ENCODE results near the gene QRICH1. TPM values are rescaled to one million over a fixed set of nuclear protein-coding genes. Genes with fewer than 3 reads are reported as not detected.
A peak's percentile ranks its signal among the peaks of the same experiment; 100 is the strongest.

QRICH1 gene
- total RNA-seq, 1 experiment from 2014 or later, result 57.3 TPM

- CTCF ChIA-PET, result no interaction called here
- H3K36me3 ChIP-seq (ENCODE audit: insufficient read depth, low read length, poor library complexity, severe bottlenecking), result no peaks in the 10 kb centered on the region
- H3K9me3 ChIP-seq (ENCODE audit: low read depth, low read length, poor library complexity, severe bottlenecking), result no peaks in the 10 kb centered on the region
- TF ChIP-seq EZH2 (IDR thresholded peaks at IDR 0.05; ENCODE audit: borderline replicate concordance, low read depth, low read length, poor library complexity, severe bottlenecking) (no peak), CTCF (conservative IDR thresholded peaks at IDR 0.05; ENCODE audit: low read depth, low read length) (no peak)
- POLR2A ChIA-PET (ENCODE audit: low non-redundant PET), result no interaction called here
- H3K4me1 ChIP-seq (ENCODE audit: insufficient read depth, low read length, poor library complexity, severe bottlenecking), result peaks cover 3% of the 10 kb centered on the region
- H3K4me3 ChIP-seq (ENCODE audit: low read depth, low read length, poor library complexity, severe bottlenecking), result no peak overlapping the region
- no peaks in the 10 kb centered on the region for H3K27me3 ChIP-seq (replicated peaks; ENCODE audit: insufficient read depth, low read depth, low read length, poor library complexity)
- intact Hi-C loops (cut with micrococcal nuclease; ENCODE audit: unreplicated experiment), result no loop called here
- no TSS peak for BruUV-seq (replicated peaks)
- no peak for DNase-seq (ENCODE audit: low spot score)
- no peak overlapping the region for H3K27ac ChIP-seq (ENCODE audit: low read depth, low read length, poor library complexity, severe bottlenecking)
Observed at GRCh38 chr3:48991851-48992545, 101.9 kb downstream of the QRICH1 start.

GRCh38 chr3:48990636-48991469 lies 103.0 kb downstream of the QRICH1 start:
- H3K4me3 ChIP-seq (ENCODE audit: low read depth, low read length, poor library complexity, severe bottlenecking), result peak overlapping the region; percentile 64
- DNase-seq (ENCODE audit: low spot score), result no peak
- H3K27me3 ChIP-seq (replicated peaks; ENCODE audit: insufficient read depth, low read depth, low read length, poor library complexity), result no peaks in the 10 kb centered on the region
- CTCF ChIA-PET, result no interaction called here
- peak overlapping the region; percentile 75 for H3K27ac ChIP-seq (ENCODE audit: low read depth, low read length, poor library complexity, severe bottlenecking)
- no peak for TF ChIP-seq CTCF (conservative IDR thresholded peaks at IDR 0.05; ENCODE audit: low read depth, low read length)
- no peak for TF ChIP-seq EZH2 (IDR thresholded peaks at IDR 0.05; ENCODE audit: borderline replicate concordance, low read depth, low read length, poor library complexity, severe bottlenecking)
- peaks cover 3% of the 10 kb centered on the region for H3K4me1 ChIP-seq (ENCODE audit: insufficient read depth, low read length, poor library complexity, severe bottlenecking)
- H3K36me3 ChIP-seq (ENCODE audit: insufficient read depth, low read length, poor library complexity, severe bottlenecking), result no peaks in the 10 kb centered on the region
- intact Hi-C loops (cut with micrococcal nuclease; ENCODE audit: unreplicated experiment), result no loop called here
- H3K9me3 ChIP-seq (ENCODE audit: low read depth, low read length, poor library complexity, severe bottlenecking), result no peaks in the 10 kb centered on the region
- no TSS peak for BruUV-seq (replicated peaks)
- POLR2A ChIA-PET (ENCODE audit: low non-redundant PET), result no interaction called here

GRCh38 chr3:48989796-48990635 lies 103.9 kb downstream of the QRICH1 start, which contains the start of gene P4HTM:
Gene P4HTM, plus strand, starts transcription at chr3:48990241. Its CDS starts 16 bp downstream, at chr3:48990257.
- CTCF ChIA-PET, result interaction anchor here (1.2 to 1.6 kb wide), 2 partner anchors 17 to 104 kb away, joined by 4 read pairs; partner anchors contain the start of genes QRICH1 and WDR6
- TF ChIP-seq CTCF (conservative IDR thresholded peaks at IDR 0.05; ENCODE audit: low read depth, low read length) (peak; percentile 43), EZH2 (IDR thresholded peaks at IDR 0.05; ENCODE audit: borderline replicate concordance, low read depth, low read length, poor library complexity, severe bottlenecking) (no peak)
- POLR2A ChIA-PET (ENCODE audit: low non-redundant PET), result interaction anchor here (1.2 kb wide), 1 partner anchor 17 kb away, joined by 5 read pairs; the partner anchor contains the start of gene WDR6
- H3K4me1 ChIP-seq (ENCODE audit: insufficient read depth, low read length, poor library complexity, severe bottlenecking), result peaks cover 3% of the 10 kb centered on the region
- H3K9me3 ChIP-seq (ENCODE audit: low read depth, low read length, poor library complexity, severe bottlenecking), result no peaks in the 10 kb centered on the region
- BruUV-seq (replicated peaks), result no TSS peak
- H3K4me3 ChIP-seq (ENCODE audit: low read depth, low read length, poor library complexity, severe bottlenecking), result peak within 1 kb of the TSS; percentile 64
- peak; percentile 85 for DNase-seq (ENCODE audit: low spot score)
- peak within 1 kb of the TSS; percentile 75 for H3K27ac ChIP-seq (ENCODE audit: low read depth, low read length, poor library complexity, severe bottlenecking)
- intact Hi-C loops (cut with micrococcal nuclease; ENCODE audit: unreplicated experiment), result loop anchor here (5.0 kb wide), 1 partner anchor 457 kb away; no protein-coding TSS in a partner anchor
- no peaks in the 10 kb centered on the region for H3K36me3 ChIP-seq (ENCODE audit: insufficient read depth, low read length, poor library complexity, severe bottlenecking)
- no peaks in the 10 kb centered on the region for H3K27me3 ChIP-seq (replicated peaks; ENCODE audit: insufficient read depth, low read depth, low read length, poor library complexity)
